Fibroblast of skin of abdomen (primary cell): ENCODE results near the gene DDX49.
"Not testable (repeated sequence)": the region's sequence is repeated elsewhere in the genome, so short reads cannot be mapped to it uniquely, and the experiment has no call there.

Experiments
- DNase-seq: peaks from one replicate; pipeline ENCODE4 v3.0.0-alpha.2; 2013

The DDX49 gene

DNA sequence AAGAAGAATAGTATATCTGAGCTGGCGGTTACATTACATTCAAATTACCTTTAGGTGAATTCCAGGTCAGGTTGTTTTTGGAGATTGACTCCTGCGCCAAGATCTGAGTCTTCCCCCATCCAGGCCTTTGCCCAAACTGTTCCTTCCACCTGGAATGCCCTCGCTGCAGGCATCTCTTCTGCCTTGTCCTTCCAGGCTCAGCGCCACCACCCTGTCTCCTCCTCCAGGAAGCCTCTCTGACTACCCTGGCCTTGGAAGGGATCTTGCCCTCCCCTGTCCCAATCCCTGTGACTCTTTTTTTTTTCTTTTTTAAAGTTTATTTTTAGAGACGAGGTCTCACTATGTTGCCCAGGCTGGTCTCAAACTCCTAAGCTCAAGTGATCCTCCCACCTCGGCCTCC, 23.2 kb downstream of the DDX49 start:
- no peak for DNase-seq

DNA sequence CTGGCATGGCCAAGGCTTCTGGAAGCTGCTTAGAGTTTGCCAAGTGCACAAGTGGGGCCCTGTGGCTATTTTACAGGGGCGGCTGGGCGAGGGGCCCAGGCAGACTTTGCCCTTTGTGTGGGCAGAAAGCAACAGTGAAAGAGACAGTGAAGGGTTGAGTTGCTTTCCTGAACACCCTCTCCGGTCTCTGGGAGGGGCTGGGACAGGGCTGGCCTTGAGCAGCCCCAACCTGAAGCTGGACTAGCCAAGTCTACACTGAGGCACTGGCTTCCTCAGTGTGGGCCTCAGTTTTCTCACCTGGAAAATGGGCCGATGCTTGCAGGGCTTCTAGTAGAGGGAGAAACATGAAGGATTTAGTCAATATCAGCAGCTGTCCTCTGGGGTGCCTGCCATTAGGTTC, 23.9 kb downstream of the DDX49 start:
- DNase-seq: no peak

DNA sequence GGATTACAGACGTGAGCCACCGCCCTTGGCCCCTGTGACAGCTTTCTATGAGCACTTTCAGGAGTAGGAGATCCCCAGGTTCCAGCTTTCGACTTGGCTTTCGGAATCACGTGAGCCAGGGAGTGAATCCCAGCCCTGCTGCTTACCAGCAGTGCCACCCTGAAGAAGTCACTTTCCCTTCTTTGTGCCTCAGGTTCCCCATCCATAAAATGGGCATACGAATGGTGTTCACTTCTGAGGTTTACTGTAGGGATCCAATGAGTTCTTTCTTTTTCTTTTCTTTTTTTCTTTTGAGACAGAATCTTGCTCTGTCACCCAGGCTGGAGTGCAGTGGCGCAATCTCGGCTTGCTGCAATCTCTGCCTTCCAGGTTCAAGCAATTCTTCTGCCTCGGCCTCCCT, 25.8 kb downstream of the DDX49 start:
- DNase-seq: no peak

DNA sequence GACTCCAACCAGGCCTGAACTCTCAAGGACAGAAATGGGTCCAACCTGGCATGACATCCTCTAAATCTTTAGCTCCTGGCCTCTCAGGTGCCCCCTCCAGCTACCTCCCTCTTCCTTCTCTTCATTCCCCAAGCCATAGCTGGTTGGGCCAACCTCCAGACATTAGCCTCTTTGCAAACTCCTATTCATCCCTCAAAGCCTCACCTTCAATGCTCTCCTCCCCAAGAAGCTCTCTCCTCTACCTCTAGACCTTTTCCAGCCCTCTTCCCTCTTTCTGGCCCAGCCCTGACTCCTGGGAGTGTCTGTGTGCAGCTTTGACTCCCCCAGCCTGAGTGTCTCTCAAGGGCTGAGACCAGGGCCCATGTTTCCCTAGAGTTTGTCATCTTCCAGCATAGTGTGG, 26.8 kb downstream of the DDX49 start:
- no peak for DNase-seq

DNA sequence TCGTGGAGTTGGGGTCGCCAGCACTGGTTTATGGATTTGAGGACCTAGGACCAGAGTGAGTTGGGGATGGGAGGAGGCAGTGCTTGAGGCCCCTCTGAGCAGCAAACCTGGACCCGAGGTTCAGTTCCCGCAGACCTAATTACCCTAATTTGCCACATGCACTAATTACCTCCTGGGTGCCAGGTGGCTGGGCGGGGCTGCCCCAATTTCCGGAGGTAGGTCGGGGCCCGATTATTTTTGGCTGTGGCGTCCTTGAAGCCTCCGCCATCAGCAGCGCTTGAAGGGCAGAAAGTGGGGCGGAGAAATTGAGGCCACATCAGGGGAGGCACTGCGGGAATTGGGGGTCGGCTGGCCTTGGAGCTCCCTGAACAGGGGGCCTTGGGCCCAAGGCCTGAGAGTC, 27.4 kb downstream of the DDX49 start:
- no peak for DNase-seq

DNA sequence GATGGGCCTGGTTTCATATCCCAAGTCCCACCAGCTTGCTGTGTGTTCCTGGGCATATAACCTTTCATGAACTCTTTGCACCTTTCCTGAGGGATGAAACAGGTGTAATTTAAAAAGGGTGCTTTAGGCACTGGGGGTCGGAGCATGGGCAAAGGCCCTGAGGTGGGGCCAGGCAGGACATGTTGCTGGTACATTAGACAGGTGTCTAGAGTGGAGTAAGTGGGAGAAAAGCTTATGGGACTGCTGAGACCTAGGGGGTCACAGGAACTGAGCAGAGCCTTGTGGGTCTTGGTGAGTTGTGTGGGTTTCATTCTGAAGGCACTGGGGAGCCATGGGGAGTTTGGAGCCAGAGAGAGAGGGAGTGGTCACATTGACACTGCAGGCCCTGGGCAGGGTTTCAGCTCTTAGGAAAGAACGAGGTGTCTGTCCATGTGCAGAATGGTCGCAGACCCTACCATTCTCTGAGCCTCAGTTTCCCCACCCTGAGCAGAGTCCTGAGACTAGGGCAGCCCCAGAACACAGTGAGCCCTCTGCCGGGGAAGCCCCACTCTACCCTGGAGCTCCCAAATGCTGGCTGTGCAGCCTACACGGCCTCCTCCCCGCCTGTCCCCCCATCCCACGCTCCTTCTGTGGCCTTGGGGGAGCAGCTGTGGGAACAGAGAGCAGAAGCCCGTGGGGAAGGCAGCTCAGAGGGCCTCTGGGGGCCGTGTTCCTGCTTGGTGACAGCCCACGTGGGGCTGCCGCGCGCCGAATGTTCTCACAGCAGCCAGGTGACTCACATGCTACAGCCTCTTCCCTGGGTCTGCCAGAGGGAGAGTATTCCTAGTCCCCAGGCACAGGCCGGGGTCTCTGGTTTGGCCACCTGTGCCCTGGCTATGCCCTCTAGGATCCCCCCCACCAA, 28.8 kb downstream of the DDX49 start:
- no peak for DNase-seq

DNA sequence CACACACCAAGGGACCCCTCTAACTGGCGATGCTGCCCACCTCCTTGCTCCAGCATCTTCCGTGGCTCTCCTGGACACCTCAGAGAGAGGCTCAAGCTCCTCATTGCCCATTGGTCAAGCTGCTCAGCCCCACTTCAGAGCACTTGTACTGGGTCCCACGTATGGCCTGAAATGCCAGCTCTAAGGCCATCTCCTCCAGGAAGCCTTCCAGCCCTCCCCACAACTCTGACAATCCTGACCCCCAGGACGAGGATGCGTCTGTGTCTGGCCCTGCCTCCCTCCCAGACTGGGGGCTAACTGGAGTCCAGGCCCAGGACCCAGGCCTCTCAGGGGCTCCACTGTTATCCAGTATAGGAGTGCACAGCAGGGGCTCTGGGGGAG, 29.5 kb downstream of the DDX49 start:
- DNase-seq: no peak

DNA sequence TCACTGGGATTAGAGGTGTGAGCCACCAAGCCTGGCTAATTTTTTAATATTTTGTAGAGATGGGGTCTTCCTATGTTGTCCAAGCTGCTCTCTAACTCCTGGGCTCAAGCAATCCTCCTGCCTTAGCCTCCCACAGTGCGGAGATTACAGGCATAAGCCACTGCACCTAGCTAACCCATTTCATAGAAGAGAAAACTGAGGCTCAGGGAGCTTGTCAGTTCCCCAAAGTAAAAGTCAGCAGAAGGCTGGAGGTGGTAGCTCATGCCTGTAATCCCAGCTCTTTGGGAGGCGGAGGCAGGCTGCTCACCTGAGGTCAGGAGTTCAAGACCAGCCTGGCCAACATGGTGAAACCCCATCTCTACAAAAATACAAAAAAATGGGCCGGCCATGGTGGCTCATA, 30.3 kb downstream of the DDX49 start:
- DNase-seq: no peak

DNA sequence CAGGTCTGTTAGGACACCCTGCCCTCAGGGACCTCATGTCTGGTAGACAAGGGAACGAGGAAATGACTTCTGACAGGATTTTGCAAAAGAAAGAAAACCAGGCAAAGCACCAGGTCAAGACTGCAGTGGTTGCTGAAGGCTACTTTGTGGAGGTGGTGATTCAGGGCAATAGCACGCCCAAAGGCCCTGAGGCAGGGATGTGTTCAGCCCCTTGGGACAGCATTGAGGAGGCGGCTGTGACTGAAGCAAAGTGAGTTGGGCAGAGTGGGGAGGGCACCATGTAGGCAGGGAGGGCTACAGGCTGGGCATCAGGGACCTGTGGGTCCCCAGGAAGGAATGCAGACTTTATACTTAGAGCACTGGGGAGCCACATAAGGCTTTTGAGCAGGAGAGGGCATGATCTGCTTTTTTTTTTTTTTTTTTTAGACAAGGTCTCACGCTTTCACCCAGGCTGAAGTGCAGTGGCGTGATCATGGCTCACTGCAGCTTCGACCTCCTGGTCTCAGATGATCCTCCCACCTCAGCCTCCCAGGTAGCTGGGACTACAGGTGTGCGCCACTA, 32.3 kb downstream of the DDX49 start:
- DNase-seq: no peak

DNA sequence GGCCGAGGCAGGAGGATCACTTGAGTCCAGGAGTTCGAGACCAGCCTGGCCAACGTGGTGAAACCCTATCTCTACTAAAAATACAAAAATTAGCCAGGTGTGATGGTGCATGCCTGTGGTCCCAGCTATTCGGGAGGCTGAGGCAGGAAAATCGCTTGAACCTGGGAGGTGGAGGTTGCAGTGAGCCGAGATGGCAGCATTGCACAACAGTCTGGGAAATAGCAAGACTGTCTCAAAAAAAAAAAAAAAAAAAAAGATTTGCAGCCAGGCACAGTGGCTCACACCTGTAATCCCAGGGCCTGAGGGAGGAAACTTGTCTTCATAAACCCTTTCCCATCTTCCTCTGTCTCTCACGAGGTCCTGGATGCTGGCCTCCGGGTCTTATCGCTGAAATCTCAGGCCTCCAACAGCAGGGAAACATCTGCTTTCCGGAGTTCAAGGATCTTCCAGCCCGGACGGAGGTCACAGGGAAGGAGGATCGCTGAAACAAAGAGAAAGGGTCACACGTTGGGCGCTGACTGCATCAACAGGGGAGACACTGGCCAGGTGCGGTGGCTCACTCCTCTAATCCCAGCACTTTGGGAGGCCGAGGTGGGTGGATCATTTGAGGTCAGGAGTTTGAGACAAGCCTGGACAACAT, 33.0 kb downstream of the DDX49 start:
- DNase-seq: not testable (repeated sequence)

DNA sequence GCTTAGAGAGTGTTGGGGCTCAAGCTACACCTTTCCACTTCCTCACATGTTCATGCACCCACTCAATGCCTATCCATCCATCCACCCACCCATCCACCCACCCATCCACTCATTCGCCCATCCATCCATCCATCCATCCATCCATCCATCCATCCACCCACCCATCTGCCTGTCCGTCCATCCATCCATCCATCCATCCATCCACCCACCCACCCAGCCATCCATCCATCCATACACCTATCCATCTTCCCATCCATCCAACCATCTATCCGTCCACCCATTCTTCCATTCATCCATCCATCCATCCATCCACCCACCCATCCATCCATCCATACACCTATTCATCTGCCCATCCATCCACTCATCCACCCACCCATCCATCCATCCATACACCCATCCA, 34.6 kb downstream of the DDX49 start:
- no peak for DNase-seq

DNA sequence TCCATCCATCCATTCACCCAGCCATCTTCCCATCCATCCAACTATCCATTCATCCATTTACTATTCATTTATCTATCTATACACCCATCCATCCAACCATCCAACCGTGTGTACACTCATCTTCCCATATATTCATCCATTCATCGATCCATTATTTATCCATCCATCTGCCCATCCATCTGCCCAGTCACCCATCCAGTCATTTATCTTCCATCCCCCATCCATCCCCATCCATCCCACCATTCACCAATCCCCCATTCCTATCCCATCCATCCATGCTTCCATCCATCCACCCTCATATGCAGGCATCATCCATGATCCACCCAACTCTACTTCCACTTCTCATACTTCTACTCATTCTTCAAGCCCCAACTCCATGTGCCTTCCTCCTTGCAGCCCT, 35.5 kb downstream of the DDX49 start:
- no peak for DNase-seq

DNA sequence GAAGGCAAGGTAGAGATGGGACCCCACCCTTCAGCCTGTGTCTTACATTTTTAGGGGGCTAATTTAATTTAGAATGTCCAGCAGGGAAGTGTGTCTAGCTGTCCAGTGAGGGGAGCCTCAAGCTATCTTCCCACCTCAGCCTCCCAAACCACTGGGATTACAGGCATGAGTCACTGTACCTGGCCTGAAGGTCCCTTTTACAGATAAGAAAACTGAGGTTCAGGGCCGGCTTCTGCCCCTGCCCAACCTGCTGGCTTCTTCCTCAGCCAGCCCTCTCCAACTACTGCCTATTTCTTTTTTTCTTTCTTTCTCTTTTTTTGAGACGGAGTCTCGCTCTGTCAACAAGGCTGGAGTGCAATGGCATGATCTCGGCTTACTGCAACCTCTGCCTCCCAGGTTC, 40.9 kb downstream of the DDX49 start:
- DNase-seq: no peak

DNA sequence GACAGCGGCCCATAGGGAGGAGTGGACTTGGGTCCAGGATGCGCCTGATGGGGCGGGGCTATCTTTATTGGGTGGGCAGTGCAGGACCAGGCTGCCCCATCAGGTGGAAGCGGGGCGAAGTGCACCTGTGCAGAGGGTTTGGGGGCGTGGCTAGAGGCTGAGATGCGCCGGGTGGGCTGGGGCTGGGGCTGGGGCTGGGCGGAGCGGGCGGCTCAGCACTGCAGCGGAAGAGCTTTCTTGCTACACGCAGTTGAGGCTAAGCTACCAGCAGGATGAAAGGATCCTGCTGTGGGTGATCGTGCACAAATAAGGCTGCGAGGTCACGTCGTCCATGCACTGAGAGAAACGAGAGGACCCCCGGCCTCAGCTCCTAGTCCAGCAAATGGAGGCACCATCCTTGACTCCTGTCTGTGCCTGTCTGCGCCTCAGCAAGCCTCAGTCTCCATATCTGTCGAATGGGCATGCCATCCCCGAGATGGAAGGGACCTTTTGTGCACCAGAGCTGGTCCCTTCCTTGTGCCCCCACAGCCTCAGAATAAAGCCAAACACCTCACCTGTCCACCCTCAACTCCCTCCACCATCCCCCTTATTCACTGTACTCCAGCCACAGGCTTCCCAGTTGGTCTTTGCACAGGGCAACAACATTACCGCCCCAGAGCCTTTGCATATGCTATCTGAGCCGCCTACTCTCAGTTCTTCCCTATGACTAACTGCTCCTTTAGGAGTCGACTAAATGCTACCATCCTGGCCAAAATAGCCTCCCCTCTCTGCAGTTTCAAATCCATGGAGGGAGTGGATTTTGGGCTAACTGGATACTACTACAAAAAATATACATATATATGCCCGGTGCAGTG, 42.5 kb downstream of the DDX49 start:
- DNase-seq: no peak

DNA sequence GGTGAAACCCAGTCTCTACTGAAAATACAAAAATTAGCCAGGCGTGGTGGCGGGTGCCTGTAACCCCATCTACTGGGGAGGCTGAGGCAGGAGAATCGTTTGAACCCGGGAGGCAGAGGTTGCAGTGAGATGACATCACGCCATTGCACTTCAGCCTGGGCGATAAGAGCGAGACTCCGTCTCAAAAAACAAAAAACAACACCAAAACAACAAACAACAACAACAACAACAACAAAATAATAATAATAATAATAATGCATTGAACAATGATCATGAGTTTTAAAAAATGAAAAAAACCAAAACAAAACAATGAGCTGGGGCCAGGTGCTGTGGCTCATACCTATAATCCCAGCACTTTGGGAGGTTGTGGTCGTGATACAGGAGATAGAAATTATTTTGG, 44.6 kb downstream of the DDX49 start:
- no peak for DNase-seq

DNA sequence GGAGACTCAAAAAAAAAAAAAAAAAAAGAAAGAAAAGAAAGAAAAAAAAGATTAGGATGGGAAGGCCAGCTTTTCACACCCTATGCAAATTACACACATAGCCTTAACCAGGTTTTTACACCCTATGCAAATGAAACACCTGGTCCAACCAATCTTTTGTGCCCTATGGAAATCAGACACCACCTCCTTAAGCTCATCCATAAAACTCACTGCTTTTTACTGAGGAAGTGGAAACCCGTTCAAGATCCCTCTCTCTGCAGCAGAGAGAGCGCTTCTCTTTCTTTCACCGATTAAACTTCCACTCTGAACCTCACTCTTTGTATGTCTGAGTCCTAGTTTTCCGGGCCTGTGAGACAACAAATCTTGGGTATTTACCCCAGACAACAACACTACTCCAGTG, 46.8 kb downstream of the DDX49 start:
- no peak for DNase-seq

DNA sequence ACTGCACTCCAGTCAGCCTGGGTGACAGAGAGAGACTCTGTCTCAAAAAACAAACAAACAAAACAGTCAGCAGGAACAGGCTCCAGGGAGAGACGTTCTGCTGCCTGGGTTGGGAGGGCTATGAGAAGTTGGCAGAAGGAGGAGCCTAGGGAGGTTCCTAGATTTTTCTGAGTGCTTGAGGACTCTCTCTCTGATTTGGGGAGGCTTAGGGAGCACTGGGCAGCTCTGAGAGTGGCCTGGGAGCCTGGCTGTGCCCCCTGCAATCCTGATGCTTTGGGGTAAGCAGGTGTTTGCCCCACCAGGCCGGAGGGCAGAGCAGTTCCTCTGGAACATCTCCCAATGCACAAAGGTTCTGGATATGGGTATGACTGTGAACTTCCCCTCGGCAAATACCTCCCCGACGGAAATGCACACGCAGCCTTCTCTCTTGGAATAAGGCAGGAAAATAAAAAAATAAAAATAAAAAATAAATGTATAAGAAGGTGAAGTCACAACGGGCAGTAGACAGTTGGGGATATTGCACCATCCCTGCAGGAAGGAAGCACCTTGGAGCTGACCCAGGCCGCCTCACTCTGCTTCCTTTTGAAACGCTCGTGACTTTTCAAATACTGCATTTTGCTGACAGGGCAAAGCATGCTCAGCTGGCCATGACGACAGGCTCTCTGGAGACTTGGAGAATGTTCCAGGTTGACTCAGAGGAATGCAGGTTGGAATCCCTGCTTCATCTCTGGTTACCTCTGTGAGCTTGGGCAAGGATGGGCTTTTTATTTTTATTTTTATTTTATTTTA, 48.0 kb downstream of the DDX49 start:
- peak; percentile 33 for DNase-seq

DNA sequence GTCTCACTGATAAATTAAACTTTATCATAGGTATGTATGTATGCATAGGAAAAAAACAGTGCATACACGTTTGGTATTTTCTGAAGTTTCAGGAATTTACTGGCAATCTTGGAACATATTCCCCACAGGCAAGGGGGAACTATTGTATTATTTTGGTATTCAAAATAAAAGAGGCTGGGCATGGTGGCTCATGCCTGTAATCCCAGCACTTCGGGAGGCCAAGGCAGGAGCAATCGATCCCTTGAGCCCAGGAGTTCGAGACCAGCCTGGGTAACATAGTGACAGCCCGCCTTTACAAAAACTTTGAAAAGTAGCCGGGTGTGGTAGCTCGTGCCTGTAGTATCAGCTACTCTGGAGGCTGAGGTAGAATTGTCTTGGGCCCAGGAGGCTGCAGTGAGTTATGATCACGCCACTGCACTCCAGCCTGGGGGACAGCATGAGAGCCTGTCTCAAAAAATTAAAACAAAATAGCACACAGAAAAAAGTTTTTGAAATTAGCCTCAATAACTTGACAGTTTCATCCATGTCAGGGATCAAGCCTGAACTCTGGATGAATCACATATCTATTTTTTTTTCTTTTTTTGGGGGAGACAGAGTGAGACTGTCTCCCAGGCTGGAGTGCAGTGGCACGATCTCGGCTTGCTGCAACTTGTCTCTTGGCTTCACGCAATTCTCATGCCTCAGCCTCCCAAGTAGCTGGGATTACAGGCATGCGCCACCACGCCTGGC, 50.6 kb downstream of the DDX49 start:
- DNase-seq: no peak

DNA sequence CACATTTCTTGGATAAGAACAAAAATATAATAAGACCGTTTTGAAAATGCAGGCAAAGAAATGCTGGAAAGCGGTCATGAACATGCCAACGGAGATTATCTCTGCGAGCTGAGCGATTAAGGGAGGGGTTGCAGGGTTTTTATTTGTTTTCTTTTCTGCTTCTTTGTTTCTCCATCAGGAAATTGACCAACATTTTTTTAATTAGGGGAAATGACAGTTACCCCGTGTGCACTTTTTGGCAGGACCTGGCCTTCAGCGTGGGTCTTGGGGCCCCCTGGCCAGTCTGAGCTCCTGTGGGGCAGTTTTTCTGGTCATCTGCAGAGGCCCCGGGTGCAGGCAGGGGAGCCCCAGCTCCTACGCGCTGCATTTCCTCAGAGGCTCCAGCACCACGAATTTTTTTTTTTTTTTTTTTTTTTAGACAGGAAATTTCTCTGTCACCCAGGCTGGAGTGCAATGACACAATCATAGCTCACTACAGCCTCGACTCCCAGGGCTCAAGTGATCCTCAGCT, 52.8 kb downstream of the DDX49 start:
- DNase-seq: no peak

DNA sequence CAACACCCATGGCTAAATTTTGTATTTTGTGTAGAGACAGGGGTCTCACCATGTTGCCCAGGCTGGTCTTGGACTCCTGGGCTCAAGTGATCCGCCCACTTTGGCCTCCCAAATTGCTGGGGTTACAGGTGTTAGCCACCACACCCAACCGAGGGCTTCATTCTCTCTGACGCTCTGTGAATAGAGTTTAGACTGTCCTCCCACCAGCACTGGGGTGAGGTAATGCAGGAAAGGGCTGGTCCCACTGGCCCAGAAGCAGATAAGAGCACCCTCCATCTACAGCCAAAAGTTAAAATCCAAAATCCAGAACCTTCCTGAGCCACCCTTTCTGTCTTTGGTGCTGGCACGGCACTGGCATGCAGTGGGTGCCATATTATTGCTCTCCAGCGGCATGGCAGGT, 53.3 kb downstream of the DDX49 start:
- DNase-seq: no peak

DNA sequence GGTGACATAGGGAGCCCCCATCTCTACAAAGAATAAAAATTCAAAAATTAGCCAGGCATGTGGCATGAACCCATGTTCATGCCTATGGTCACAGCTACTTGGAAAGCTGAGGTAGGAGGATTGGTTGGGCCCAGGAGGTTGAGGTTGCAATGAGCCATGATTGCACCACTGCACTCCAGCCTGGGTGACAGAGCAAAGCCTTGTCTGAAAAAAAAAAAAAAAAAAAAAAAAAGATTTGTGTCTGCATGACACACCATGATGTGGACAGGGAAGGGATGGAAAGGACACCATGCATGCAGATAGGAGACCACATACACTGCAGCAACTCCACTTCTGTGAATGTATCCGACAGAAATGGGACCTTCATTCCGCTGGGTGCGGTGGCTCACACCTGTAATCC, 55.5 kb downstream of the DDX49 start:
- no peak for DNase-seq
